HG03342 (cell line): ENCODE data around the gene SIPA1L3.
A peak's percentile ranks its signal among the peaks of the same experiment; 100 is the strongest.

Source experiments
- ATAC-seq: cut with Tn5 transposase; IDR thresholded peaks from one replicate; pipeline ENCODE4 v1.9.1; 2021; ENCODE audit warnings: mild to moderate bottlenecking, moderate library complexity; ENCODE audit not compliant: unreplicated experiment

The SIPA1L3 gene

DNA sequence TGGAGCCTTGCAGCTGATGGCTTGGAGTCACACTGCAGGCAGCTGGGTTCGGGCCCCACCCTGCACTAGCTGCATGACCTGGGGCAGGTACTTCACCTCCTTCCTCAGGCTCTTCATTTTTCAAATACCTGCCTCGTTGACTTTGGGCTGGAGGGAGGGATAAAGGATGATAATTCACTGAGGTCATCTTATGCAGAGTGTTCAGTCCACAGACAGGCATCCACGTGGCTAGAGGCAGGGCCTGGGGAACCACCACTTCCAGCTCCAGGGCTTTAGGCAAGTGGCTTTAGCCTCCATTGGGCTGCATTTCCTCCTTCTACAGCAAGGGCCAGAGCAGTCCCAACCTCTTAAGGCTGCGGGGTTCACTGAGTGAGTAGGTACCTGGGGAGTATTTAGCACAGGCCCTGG, 84.8 kb downstream of the SIPA1L3 start:
- no peak for ATAC-seq

DNA sequence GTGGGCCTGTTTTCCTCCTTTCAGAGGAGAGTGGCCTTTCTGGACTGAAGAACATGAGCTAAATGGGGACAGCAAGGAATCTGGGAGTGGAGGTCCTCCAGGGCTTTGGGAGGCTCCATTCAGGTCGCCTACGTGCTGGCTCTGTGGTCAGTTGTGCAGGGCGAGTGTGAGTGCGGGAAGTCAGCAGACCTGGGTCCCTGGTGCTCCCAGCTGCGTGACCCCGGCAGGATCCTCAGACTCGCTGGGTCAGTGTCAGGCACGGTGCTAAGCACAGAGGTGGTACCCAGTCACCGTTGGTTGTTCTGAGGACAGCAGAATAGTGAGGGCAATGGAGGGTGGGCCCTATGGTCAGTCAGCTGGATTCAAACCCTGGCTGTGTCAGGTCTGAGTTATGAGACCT, 85.8 kb downstream of the SIPA1L3 start:
- no peak for ATAC-seq

DNA sequence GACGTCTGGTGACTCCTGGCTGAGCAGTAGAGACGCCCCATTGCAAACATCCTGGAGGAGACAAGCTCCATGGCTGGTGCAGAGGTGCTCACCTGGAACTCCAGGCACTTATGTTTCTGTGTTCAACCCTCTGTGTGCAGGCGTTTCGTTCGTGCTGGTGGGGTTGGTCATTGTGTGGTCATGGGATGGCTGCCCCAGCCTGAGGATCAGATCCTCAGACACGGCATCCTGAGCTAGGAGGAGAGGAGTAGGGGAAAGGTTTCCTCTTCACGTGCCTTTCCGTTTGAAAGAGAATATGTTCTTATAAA, 87.8 kb downstream of the SIPA1L3 start:
- ATAC-seq: no peak

DNA sequence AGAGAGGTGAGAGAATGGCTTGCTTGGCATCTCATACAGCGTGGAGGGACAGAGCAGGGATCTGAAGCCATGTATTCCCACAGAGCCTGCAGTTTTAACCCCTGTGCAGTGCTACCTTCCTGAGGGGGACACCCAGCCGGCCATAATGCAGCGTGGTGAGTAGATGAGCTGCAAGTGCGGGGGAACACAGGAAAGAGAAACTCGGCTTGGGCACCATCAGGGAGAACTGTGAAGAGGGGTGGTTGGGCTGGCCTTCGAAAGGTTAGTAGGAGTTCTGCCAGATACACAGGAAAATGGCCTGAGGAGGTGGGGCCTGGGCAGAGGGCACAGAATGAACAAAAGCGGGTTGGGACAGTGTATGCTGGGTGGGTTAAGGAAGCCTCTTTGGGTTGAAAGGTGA, 88.3 kb downstream of the SIPA1L3 start:
- no peak for ATAC-seq

DNA sequence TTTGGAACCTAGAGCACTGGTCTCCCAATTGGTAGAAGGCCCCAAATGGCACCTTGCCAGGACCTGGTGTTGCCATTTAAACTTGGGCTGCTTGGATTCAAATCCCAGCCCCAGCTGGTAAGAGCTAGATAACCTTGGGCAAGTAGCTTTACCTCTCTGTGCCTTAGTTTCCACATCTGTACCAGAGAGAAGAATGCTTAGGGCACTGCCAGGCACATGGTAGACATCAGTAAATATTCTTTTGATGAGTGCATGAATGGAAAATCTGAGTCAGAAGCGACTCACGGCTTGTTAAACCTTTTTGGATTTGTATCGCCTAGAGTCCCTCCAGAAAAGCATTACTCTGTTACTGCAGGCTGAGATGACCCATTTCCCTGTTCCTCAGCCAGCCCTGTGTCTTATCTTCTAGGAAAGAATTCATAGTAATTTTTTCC, 90.9 kb downstream of the SIPA1L3 start:
- ATAC-seq: no peak

DNA sequence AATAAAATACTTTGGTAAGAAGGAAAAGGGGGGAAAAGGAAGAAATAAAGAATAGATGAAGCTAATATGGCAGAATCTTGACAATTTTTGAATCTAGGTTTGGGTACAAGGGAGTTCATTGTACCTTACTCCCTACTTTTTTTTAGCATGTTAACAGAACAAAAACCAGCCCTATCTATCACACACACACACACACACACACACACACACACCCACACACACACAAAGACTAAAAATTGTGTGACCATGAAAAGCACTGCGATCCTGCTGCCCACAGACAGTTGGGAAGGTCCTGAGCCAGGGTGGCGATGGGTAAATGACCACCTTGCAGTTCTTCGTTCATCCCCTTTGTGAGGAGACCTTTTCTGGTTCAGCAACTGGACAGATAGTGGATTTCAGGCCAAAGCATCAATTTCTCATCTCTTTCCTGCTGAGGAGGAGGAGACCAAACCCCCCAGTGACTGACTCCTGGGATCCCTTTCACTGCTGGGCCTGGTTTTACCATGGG, 91.8 kb downstream of the SIPA1L3 start:
- no peak for ATAC-seq

DNA sequence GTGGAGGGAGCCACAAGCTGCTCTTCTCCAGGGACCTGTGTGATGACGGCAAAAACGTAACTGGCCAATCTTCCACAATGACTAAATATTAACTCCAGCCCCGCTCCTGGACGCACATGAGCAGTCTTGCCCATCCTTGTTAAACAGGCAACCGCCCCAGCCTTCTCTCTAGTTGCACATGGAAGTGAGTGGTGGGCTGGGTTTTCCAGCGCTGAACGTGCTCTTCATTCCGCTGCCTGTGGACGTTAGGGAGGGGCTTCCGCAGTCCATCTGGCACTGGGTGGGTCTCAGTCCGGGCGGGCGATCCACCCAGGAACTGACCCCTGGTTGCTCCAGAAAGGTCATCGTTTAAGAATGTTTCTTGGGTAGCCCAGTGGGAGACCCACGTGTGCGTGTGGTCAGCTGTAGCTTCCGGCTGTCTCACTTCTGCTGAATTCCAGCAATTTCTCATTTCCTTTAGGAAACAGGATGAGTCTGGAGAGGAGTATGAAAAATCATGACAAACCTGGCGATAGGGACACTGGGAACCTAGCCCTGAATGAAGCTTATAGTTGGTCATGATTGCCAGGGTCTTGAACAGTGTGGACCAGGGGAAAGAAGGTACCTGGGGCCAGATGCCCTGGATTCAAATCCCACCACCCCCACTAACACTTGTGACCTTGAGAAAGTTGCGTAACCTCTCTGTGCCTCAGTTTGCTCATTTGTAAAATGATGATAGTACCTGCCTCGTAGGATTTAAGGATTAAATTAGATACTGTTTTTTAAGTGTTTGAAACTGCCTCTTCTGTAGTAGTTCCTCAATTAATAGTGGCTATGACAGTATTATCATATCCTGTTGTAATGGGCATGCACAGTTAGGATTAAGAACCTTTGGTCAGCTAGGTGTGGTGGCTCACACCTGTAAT, 92.6 kb downstream of the SIPA1L3 start:
- no peak for ATAC-seq

DNA sequence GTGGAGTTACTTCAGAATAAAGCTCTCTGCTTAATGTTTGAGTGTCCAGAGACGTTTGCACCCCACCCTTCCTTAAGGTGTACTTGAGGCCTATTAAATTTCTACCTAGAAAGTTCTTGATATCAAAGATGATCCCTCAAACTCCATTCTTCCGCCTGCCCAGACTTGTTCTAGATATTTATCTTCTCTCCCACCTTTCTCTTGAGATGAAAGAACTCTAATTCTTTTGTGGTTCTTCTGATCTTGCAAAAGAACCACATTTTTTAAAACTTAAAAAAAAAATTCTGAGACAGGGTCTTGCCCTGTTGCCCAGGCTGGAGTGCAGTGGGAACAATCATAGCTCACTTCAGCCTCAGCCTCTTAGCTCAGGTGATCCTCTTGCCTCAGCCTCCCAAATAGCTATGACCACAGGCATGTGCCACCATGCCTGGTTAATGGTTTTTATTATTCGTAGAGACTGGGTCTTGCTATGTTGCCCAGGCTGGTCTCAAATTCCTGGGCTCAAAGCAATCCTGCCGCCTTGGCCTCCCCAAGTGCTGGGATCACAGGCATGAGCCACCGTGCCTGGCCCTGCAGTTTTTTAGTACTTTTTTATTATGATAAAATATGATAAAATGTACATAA, 94.3 kb downstream of the SIPA1L3 start:
- ATAC-seq: no peak

DNA sequence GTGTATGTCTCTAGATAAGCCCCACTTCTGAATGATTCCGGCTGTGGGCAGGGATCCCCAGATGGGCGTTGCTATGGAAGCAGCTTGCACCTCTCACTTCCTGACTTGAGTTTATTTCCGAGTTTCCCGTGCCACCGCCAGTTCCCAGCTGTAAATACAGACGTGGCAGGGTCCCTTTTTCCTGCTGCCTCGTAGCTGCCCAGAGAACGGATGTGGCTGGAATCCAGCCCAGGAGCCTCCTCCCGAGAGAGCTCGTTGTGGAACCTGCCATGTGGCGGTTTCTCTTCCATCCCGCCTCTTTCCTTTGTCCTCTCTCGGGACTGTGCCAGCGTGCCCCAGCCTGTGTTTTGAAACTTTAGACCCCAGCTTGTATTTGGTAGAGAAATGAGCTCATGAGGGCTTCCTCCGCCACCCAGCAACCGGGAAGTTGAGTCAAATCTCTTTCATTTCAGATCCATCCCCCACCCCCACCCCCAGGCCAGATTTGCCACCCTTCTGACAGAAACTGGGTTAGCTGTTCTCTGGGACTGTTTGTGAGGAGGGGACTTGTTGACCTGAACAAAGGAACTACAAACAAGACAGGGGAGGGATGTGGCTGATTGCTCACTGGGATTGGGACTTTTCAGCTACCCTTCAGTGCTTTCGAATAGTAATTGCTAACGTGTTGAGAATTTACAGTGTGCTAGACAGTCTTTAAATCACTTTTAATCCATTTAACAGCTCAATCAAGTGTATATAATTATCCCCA, 96.6 kb downstream of the SIPA1L3 start:
- no peak for ATAC-seq

DNA sequence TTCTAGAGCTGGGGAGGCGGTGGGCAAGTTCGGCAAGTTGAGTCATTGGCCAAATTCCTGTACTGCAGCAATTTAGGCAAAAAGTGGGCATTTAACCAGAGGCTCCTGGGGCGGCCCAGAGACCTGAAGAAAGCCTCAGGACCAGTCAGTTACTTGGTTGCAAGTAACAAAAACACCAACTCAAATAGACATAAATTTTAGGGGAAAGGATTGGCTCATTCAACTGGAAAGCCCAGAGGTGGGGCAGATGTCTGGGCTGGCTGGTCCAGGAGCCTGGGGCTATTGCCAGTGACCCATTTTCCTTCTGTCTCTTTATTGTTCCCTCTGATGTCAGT, 97.1 kb downstream of the SIPA1L3 start:
- no peak for ATAC-seq

DNA sequence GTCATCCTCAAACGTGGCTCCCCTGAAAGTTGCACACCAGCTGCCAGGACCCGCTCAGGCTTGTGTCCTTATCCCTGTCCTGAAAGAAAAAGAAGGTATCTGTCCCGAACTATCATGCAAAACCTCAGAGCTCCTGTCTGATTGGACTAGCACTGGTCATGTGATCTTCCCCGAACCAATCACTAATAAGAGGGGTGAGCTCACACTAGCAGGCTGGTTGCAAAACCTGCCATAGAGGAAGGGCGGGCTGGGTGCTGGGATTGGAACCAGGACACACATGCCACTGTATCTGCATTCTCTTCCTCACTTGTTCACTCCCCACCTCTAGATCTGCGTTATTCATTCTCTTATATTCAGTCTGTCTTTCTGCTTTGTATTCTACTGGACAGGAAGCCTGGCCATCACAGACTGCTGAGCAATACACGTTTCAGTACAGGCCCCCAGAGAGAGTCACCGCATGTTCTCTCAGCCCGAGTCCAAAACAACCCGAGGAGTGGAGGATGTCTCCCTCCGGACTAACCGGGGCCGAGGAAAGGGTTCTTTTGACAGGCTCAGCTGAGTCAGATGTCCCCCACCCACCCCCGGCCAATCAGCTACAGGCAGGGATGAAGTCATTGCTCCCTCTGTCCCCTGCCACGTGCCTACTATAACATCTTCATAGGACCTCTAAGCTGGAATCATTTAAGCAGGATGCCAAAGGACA, 97.7 kb downstream of the SIPA1L3 start:
- peak; percentile 73 for ATAC-seq

DNA sequence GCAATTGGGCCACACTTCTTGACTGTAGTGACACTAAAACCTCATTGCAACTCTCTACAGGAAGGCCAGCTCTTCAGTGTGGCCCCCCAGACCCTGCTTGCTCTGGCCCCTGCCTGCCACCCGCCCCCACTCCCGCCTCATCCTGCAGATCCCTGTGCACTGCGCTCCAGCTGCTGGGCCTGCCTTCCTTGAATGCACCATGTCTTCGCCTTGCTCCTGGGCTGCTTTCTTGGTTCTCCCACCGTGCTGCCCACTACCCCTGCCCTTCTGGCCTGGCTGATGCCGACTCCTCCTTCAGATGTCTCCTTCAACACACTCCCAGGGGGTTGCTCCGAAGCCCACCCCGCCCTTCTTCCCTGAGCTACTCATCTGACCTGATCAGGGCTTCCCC, 98.2 kb downstream of the SIPA1L3 start:
- no peak for ATAC-seq

DNA sequence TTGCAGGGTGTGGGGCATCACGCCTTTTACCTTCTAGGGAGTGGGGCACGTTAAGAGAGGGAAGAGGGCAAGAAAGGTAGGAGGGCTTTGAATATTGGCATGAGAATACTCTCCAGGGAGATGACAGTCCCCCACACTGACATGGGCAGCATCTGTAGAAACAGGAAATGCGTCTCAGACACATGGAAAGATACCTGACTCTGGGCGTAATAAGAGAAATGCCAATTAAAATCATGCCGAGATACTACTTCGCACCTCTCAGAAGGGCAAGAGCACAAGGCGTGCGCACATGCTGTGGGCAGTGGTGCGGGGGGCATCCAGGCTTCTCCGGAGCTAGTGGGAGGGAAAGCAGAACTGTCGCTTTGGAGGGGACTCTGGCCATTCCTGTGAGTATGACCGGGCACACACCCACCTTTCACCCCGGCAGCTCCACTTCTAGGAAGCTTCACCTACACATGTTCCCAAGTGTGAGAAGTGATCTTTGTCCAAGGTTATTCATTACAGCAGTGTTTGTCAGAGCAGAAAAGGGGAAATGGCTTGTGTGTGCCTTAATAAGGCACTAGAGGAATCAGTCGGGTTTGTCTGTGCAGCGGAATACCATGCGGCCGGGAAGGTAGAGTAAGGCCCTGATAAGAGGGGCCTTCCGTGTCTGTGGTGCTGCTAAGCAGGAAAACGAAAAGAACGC, 99.5 kb downstream of the SIPA1L3 start:
- no peak for ATAC-seq

DNA sequence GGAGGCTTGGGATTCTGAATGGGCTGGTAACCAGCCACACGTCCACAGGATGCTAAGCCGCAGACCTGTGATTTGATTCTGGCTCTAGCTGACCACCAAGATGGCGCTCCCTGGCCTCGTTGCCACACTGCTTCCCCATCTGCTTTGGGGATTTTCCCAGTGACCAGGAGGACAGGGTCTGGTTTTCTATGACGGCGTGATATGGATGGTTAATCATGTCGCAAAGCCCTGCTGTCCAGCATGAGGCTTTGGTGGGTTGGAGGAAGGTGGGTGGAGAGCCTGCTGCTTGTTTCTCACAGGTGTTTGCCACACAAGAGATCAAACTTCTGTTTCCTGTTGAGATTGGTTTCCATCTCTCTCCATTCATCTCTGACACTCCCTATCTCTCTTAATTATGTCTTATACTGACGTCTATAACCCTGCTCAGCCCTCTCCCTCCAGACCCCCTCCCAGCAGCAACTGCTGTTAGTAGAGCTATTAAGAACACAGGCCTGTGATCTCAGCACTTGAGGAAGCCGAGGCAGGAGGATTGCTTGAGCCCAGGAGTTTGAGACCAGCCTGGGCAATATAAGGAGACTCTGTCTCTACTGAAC, 102.7 kb downstream of the SIPA1L3 start:
- no peak for ATAC-seq

DNA sequence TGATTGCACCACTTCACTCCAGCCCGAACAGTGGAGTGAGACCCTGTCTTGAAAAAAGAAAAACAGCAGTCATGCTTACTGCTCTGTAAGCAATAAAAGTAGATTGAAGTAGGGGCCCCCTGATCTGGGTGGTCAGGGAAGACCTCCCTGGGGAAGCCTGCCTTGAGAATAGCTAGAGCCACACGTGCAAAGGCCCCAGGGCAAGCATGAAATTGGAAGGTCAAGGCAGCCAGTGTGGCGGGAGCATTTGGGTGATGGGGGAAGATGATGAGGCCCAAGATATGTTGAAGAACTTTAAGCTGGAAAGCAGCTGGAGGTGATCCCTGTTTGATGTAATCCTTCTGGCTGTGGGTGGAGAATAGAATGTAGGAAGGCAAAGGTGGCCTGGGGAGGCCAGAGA, 104.4 kb downstream of the SIPA1L3 start:
- no peak for ATAC-seq

DNA sequence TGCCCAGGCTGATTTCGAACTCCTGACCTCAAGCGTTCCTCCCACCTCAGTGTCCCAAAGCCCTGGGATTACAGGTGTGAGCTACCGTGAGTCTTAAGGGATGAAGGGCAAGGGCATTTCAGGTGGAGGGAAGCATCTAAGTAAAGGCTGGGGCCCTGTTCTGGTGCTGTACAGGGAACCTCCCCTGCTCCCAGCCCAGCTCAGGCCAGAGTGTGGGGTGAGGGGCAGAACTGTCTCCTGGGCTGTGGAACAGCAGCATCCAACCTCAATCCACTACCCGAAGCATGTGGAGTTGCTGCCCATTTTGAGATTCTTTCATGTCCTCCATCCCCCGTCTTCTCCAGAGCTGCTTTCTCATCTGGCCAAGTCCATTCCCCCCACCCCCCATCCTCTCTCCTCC, 105.3 kb downstream of the SIPA1L3 start:
- no peak for ATAC-seq

DNA sequence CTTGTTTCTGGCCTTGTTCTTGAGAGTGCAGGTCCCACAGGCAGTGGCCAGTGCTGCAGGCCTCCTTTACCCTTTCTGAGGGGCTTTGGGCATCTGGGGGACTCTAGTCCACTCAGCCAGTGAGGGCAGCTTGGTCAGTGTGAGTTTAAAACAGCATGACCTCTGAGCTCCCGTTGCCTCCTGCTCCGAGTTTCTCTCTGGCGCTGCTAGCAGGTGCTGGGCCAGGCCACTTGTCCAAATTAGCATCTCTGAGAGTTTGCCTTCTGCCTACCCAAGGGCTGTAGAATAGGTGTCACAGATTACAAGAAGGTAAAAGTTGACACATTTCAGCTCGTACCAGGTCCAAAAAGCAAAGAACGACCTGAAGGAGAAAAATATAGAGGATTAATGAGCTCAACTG, 105.9 kb downstream of the SIPA1L3 start:
- ATAC-seq: no peak

DNA sequence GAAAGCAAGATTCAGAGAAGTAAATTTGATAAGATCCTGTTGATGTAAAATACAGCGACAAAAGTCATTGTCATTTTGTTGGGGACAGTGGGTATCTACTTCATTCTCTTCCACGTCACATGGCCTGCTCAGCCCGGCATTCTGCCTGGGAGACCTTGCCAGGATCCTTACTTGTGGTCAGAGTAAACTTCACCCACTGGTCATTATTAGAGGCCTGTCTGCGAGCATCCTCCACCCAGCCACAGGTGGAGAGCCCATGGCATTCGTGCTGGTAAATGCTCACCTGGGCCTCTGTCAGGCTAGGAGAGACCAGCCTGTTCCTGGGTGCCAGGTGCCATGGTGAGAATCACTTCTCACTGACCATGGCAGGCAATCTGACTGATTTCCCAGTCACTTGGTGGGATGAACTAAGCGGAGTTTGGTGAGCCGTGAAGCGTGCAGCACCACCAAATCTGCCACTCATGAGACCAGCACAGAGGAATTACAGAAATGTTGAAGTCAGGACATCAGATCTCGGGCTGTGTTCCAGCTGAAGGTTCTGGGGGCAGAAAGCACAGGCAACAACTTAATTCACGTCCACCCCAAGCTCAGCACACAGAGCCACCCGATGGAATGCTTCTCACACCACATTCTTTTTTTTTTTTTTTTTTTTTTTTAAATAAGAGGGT, 107.0 kb downstream of the SIPA1L3 start:
- ATAC-seq: no peak

DNA sequence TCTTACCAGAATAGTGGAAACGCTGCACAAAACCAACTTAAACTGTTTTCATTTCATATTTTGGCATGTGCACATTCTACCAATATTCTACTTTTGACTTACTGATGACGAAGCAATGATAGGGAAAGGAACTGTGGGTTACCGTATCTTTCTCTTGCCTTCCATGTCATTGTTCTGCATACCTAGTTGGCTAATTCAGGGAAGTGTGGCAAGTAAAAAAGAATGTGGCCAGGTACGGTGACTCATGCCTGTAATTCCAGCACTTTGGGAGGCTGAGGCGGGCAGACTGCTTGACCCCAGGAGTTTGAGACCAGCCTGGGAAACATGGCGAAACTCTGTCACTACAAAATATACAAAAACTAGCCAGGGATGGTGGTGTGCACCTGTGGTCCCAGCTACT, 108.2 kb downstream of the SIPA1L3 start:
- no peak for ATAC-seq

DNA sequence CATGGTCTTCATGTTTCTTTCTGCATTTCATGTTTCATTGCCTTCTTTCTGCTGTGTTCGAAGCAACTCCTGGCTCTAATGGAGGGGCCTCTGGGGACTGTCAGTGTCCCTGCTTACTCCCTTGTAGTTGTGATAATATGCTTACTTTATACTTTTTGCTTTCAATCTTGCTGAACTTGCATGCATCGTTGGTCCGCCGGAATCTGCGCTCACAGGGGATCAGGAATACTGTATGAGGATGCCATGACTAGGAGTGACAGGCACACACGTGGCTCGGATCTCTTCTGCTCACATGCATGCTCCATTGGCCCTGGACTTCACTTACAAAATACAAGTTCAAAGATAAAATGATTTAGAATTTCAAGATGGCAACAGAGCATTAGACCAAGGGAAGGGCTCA, 108.8 kb downstream of the SIPA1L3 start:
- no peak for ATAC-seq
